PC-3 (cell line): ENCODE results near the gene TMEM97. TPM values are rescaled to one million over a fixed set of nuclear protein-coding genes. Genes with fewer than 3 reads are reported as not detected.

ENCODE experiments used
- ATAC-seq: fragments of 200-7000 bp; cut with Tn5 transposase; 2 replicates; pipeline ENCODE4 v1.9.1; 2020; ENCODE audit warnings: mild to moderate bottlenecking, moderate library complexity
- BruUV-seq: library from RNA; stranded (reverse); fragments of 400-500 nt; replicated peaks from 2 replicates; lab custom pipeline; 2021; lab: Mats Ljungman, UMichigan
- CTCF ChIA-PET: fragments of 300-600 bp; sonication (Branson Sonifier 250); formaldehyde crosslinking; loops from one replicate; lab custom pipeline; 2022; ENCODE audit warnings: antibody characterized with exemption; lab: Charles Lee
- POLR2A ChIA-PET: fragments of 300-600 bp; sonication (Branson Sonifier 250); formaldehyde crosslinking; loops from one replicate; lab custom pipeline; 2022; ENCODE audit warnings: antibody characterized with exemption; ENCODE audit not compliant: unreplicated experiment; lab: Charles Lee
- DNase-seq: peaks from one replicate; pipeline ENCODE4 v3.0.0-alpha.2; 2015
- H2AFZ ChIP-seq: fragments of 300-600 bp; sonication (generic); 2 replicates; pipeline ENCODE4 v1.6.0; 2016; ENCODE audit warnings: antibody characterized with exemption, low read length
- H3F3A ChIP-seq: fragments of 300-600 bp; sonication (generic); one replicate; pipeline ENCODE4 v1.6.0; 2017; ENCODE audit warnings: antibody characterized with exemption, low read length, control low read depth, mild to moderate bottlenecking; ENCODE audit not compliant: unreplicated experiment
- H3K27ac ChIP-seq: fragments of 300-600 bp; sonication (generic); 2 replicates; pipeline ENCODE4 v1.5.1; 2016; ENCODE audit warnings: mild to moderate bottlenecking, low read length
- H3K27me3 ChIP-seq: fragments of 300-600 bp; sonication (generic); 2 replicates; pipeline ENCODE4 v1.6.1; 2016; ENCODE audit warnings: low read length, mixed read lengths
- H3K36me3 ChIP-seq: fragments of 300-600 bp; sonication (generic); 2 replicates; pipeline ENCODE4 v1.6.1; 2016; ENCODE audit warnings: low read depth, mixed run types, low read length, mixed read lengths
- H3K4me1 ChIP-seq: fragments of 300-600 bp; sonication (generic); 2 replicates; pipeline ENCODE4 v1.5.1; 2016; ENCODE audit warnings: low read length; ENCODE audit not compliant: insufficient read depth
- H3K4me2 ChIP-seq: fragments of 300-600 bp; sonication (generic); 2 replicates; pipeline ENCODE4 v1.6.0; 2016; ENCODE audit warnings: low read length
- H3K4me3 ChIP-seq: fragments of 300-600 bp; sonication (generic); 2 replicates; pipeline ENCODE4 v1.5.1; 2016; ENCODE audit warnings: mild to moderate bottlenecking, low read length, mixed read lengths
- H3K79me2 ChIP-seq: fragments of 300-600 bp; sonication (generic); 2 replicates; pipeline ENCODE4 v1.6.1; 2017; ENCODE audit warnings: low read length, mixed read lengths
- H3K9ac ChIP-seq: fragments of 300-600 bp; sonication (generic); 2 replicates; pipeline ENCODE4 v1.6.0; 2016; ENCODE audit warnings: mild to moderate bottlenecking, low read length
- H3K9me2 ChIP-seq: fragments of 300-600 bp; sonication (generic); replicated peaks from 2 replicates; pipeline ENCODE4 v1.6.1; 2016; ENCODE audit warnings: mixed run types, low read length, mixed read lengths
- H3K9me3 ChIP-seq: fragments of 300-600 bp; sonication (generic); 2 replicates; pipeline ENCODE4 v1.6.1; 2016; ENCODE audit warnings: low read length, mixed read lengths
- H4K20me1 ChIP-seq: fragments of 300-600 bp; sonication (generic); 2 replicates; pipeline ENCODE4 v1.6.1; 2016; ENCODE audit warnings: low read length, mixed read lengths
- CTCF ChIP-seq: fragments of 300-600 bp; sonication (generic); conservative IDR thresholded peaks from 2 replicates; pipeline ENCODE4 v1.5.1; 2017; ENCODE audit warnings: antibody characterized with exemption, low read depth, mild to moderate bottlenecking, low read length
- EZH2 ChIP-seq: fragments of 300-600 bp; sonication (generic); IDR thresholded peaks from one replicate; pipeline ENCODE4 v1.6.1; 2017; ENCODE audit warnings: antibody characterized with exemption, mild to moderate bottlenecking, low read length; ENCODE audit not compliant: unreplicated experiment
- EZH2phosphoT487 ChIP-seq: fragments of 300-600 bp; sonication (generic); IDR thresholded peaks from 2 replicates; pipeline ENCODE4 v1.6.1; 2018; ENCODE audit warnings: mild to moderate bottlenecking, antibody characterized with exemption, low read length, borderline replicate concordance
- intact Hi-C: fragments of 100-400 bp; cut with micrococcal nuclease; formaldehyde crosslinking; loops from 2 replicates; pipeline ENCODE4 v1.9.0; 2023
- total RNA-seq: library from RNA; depleted of rRNA; stranded (reverse); fragments of >200 nt; gene quantifications from 2 replicates; pipeline ENCODE4 v1.2.3, GENCODE V29; 2014

Gene TMEM97
- total RNA-seq, 1 experiment from 2014 or later = 40.5 TPM

- peak overlapping the region; percentile 82 for H3K9ac ChIP-seq
- POLR2A ChIA-PET = interaction anchor here (0.6 kb wide), 2 partner anchors 42 to 426 kb away, joined by 3 read pairs; partner anchors contain the start of gene LYRM9
- H3K27me3 ChIP-seq = no peaks in the 10 kb centered on the region
- no peaks in the 10 kb centered on the region for H4K20me1 ChIP-seq
- CTCF ChIA-PET = interaction anchor here (0.5 kb wide), 1 partner anchor 10 kb away, joined by 4 read pairs; no protein-coding TSS in a partner anchor
- peak overlapping the region; percentile 92 for H2AFZ ChIP-seq
- DNase-seq (peak; percentile 7), ATAC-seq (no peak)
- BruUV-seq = no TSS peak
- H3F3A ChIP-seq = no peaks in the 10 kb centered on the region
- intact Hi-C loops = loop anchor here (10.0 kb wide), 1 partner anchor 65 kb away; no protein-coding TSS in a partner anchor
- no peak for TF ChIP-seq EZH2
- TF ChIP-seq EZH2phosphoT487 = no peak
- TF ChIP-seq CTCF = no peak
- peak overlapping the region; percentile 86 for H3K4me2 ChIP-seq
- H3K9me2 ChIP-seq = no peaks in the 10 kb centered on the region
- H3K27ac ChIP-seq = 0 out of 2 replicates have a peak overlapping the region, but pooled peaks have one; percentile 5
- H3K4me1 ChIP-seq = peaks cover 49% of the 10 kb centered on the region
- peak overlapping the region; percentile 73 for H3K4me3 ChIP-seq
- no peaks in the 10 kb centered on the region for H3K9me3 ChIP-seq
- H3K79me2 ChIP-seq = peaks cover 55% of the 10 kb centered on the region
- H3K36me3 ChIP-seq = no peaks in the 10 kb centered on the region
These were observed 567 bp downstream of the TMEM97 start for GRCh38 chr17:28319598-28319935.

- no TSS peak for BruUV-seq
- intact Hi-C loops = no loop called here
These were observed 1.4 kb downstream of the TMEM97 start for GRCh38 chr17:28320215-28321061.

More at GRCh38 chr17:28320215-28321061, 1.4 kb downstream of the TMEM97 start:
- Histone ChIP-seq H3K4me2 (peak overlapping the region; percentile 86), H3K36me3 (no peaks in the 10 kb centered on the region), H3K9me2 (no peaks in the 10 kb centered on the region), H3K9me3 (no peaks in the 10 kb centered on the region), H2AFZ (no peak overlapping the region), H3K9ac (peak overlapping the region; percentile 82; the same call in 1 of the 2 replicates), H3F3A (no peaks in the 10 kb centered on the region), H3K27ac (no peak overlapping the region), H3K79me2 (peaks cover 64% of the 10 kb centered on the region), H4K20me1 (no peaks in the 10 kb centered on the region), H3K4me3 (peak overlapping the region; percentile 73), H3K4me1 (peaks cover 58% of the 10 kb centered on the region), H3K27me3 (no peaks in the 10 kb centered on the region)
- ATAC-seq (no peak), DNase-seq (no peak)
- ChIA-PET CTCF (no interaction called here), POLR2A (no interaction called here)
- TF ChIP-seq CTCF (no peak), EZH2 (no peak), EZH2phosphoT487 (no peak)
